ENCODE data around the gene AKT3.

Gene AKT3

GRCh38 chr1:243621973-243622372 lies 228.1 kb downstream of the AKT3 start:
- Histone ChIP-seq H3K9ac (ENCODE audit: low read depth, low read length, poor library complexity, severe bottlenecking) (no peak overlapping the region), H3F3A (ENCODE audit: low read depth) (no peaks in the 10 kb centered on the region), H3K27me3 (ENCODE audit: insufficient read depth, low read length, poor library complexity, severe bottlenecking) (no peaks in the 10 kb centered on the region), H3K9me2 (replicated peaks; ENCODE audit: low read depth, low read length) (no peaks in the 10 kb centered on the region), H3K9me3 (ENCODE audit: insufficient read depth, low read depth, low read length) (peaks cover 3% of the 10 kb centered on the region; the same call in 1 of the 2 replicates), H3K4me2 (ENCODE audit: low read depth, low read length, poor library complexity, severe bottlenecking) (no peak overlapping the region), H3K79me2 (ENCODE audit: insufficient read depth, low read length) (no peaks in the 10 kb centered on the region), H4K20me1 (ENCODE audit: insufficient read depth, low read length, poor library complexity, severe bottlenecking) (no peaks in the 10 kb centered on the region), H3K36me3 (ENCODE audit: insufficient read depth, low read length) (no peaks in the 10 kb centered on the region), H2AFZ (ENCODE audit: low read length) (no peak overlapping the region), H3K4me3 (ENCODE audit: low read length, poor library complexity, severe bottlenecking) (no peak overlapping the region), H3K4me1 (ENCODE audit: insufficient read depth, low read length, poor library complexity, severe bottlenecking) (no peaks in the 10 kb centered on the region)
- TF ChIP-seq EZH2phosphoT487 (IDR thresholded peaks at IDR 0.05; ENCODE audit: borderline replicate concordance) = no peak
- no peak for TF ChIP-seq CTCF (conservative IDR thresholded peaks at IDR 0.05; ENCODE audit: low read length)

GRCh38 chr1:243620096-243620495 lies 229.9 kb downstream of the AKT3 start:
- no peak overlapping the region for H3K9ac ChIP-seq (ENCODE audit: low read depth, low read length, poor library complexity, severe bottlenecking)
- H3K36me3 ChIP-seq (ENCODE audit: insufficient read depth, low read length) = no peaks in the 10 kb centered on the region
- H4K20me1 ChIP-seq (ENCODE audit: insufficient read depth, low read length, poor library complexity, severe bottlenecking) = no peaks in the 10 kb centered on the region
- H3K27me3 ChIP-seq (ENCODE audit: insufficient read depth, low read length, poor library complexity, severe bottlenecking) = no peaks in the 10 kb centered on the region
- H3K79me2 ChIP-seq (ENCODE audit: insufficient read depth, low read length) = no peaks in the 10 kb centered on the region
- H3K4me3 ChIP-seq (ENCODE audit: low read length, poor library complexity, severe bottlenecking) = no peak overlapping the region
- H3F3A ChIP-seq (ENCODE audit: low read depth) = no peaks in the 10 kb centered on the region
- no peak overlapping the region for H3K4me2 ChIP-seq (ENCODE audit: low read depth, low read length, poor library complexity, severe bottlenecking)
- H2AFZ ChIP-seq (ENCODE audit: low read length) = no peak overlapping the region
- peaks cover 3% of the 10 kb centered on the region; the same call in 1 of the 2 replicates for H3K9me3 ChIP-seq (ENCODE audit: insufficient read depth, low read depth, low read length)
- TF ChIP-seq EZH2phosphoT487 (IDR thresholded peaks at IDR 0.05; ENCODE audit: borderline replicate concordance) (no peak), CTCF (conservative IDR thresholded peaks at IDR 0.05; ENCODE audit: low read length) (no peak)
- H3K4me1 ChIP-seq (ENCODE audit: insufficient read depth, low read length, poor library complexity, severe bottlenecking) = no peaks in the 10 kb centered on the region
- H3K9me2 ChIP-seq (replicated peaks; ENCODE audit: low read depth, low read length) = no peaks in the 10 kb centered on the region

- H3F3A ChIP-seq (ENCODE audit: low read depth) = no peaks in the 10 kb centered on the region
- no peaks in the 10 kb centered on the region for H3K9me2 ChIP-seq (replicated peaks; ENCODE audit: low read depth, low read length)
- no peak overlapping the region for H3K4me3 ChIP-seq (ENCODE audit: low read length, poor library complexity, severe bottlenecking)
- H4K20me1 ChIP-seq (ENCODE audit: insufficient read depth, low read length, poor library complexity, severe bottlenecking) = no peaks in the 10 kb centered on the region
- TF ChIP-seq CTCF (conservative IDR thresholded peaks at IDR 0.05; ENCODE audit: low read length) = no peak
- no peak for TF ChIP-seq EZH2phosphoT487 (IDR thresholded peaks at IDR 0.05; ENCODE audit: borderline replicate concordance)
- H3K4me1 ChIP-seq (ENCODE audit: insufficient read depth, low read length, poor library complexity, severe bottlenecking) = no peaks in the 10 kb centered on the region
- H3K4me2 ChIP-seq (ENCODE audit: low read depth, low read length, poor library complexity, severe bottlenecking) = no peak overlapping the region
- H2AFZ ChIP-seq (ENCODE audit: low read length) = no peak overlapping the region
- H3K79me2 ChIP-seq (ENCODE audit: insufficient read depth, low read length) = no peaks in the 10 kb centered on the region
- no peaks in the 10 kb centered on the region for H3K36me3 ChIP-seq (ENCODE audit: insufficient read depth, low read length)
- no peaks in the 10 kb centered on the region for H3K27me3 ChIP-seq (ENCODE audit: insufficient read depth, low read length, poor library complexity, severe bottlenecking)
- H3K9ac ChIP-seq (ENCODE audit: low read depth, low read length, poor library complexity, severe bottlenecking) = no peak overlapping the region
- H3K9me3 ChIP-seq (ENCODE audit: insufficient read depth, low read depth, low read length) = no peaks in the 10 kb centered on the region
Observed at GRCh38 chr1:243609698-243610097, 240.3 kb downstream of the AKT3 start.
